Esophagus muscularis mucosa (tissue), 4 donors: ENCODE data around the gene MAP3K9.

Experiments
- CTCF ChIP-seq, 3 experiments: fragments of 200-600 bp in 2 of 3; fragments of 450-650 bp in 1 of 3; sonication (generic) in 2 of 3; IDR thresholded peaks; one replicate each; pipeline ENCODE4 v1.5.1; 2017 to 2019; ENCODE audit warnings: antibody characterized with exemption in 3 of 3, mild to moderate bottlenecking in 2 of 3, moderate library complexity in 1 of 3
- EP300 ChIP-seq: sonication (generic); formaldehyde crosslinking; IDR thresholded peaks from one replicate; pipeline ENCODE4 v1.6.1; 2017; ENCODE audit warnings: antibody characterized with exemption
- POLR2A ChIP-seq: fragments of 450-650 bp; IDR thresholded peaks from one replicate; pipeline ENCODE4 v1.6.1; 2017; ENCODE audit warnings: antibody characterized with exemption, moderate library complexity, mild to moderate bottlenecking, low read depth
- POLR2AphosphoS5 ChIP-seq, 2 donors: sonication (generic); formaldehyde crosslinking; IDR thresholded peaks; one replicate each; pipeline ENCODE4 v1.6.1; 2017; ENCODE audit warnings: antibody characterized with exemption in 2 of 2

- TF ChIP-seq POLR2AphosphoS5 (IDR thresholded peaks at IDR 0.05): no peak
- TF ChIP-seq POLR2A: no peak
- TF ChIP-seq EP300: no peak
- TF ChIP-seq CTCF (IDR thresholded peaks at IDR 0.05): no peak
Observed at GRCh38 chr14:70697701-70698100, 111.6 kb downstream of the MAP3K9 start.
